ENCODE data around the gene COG6.

DNA sequence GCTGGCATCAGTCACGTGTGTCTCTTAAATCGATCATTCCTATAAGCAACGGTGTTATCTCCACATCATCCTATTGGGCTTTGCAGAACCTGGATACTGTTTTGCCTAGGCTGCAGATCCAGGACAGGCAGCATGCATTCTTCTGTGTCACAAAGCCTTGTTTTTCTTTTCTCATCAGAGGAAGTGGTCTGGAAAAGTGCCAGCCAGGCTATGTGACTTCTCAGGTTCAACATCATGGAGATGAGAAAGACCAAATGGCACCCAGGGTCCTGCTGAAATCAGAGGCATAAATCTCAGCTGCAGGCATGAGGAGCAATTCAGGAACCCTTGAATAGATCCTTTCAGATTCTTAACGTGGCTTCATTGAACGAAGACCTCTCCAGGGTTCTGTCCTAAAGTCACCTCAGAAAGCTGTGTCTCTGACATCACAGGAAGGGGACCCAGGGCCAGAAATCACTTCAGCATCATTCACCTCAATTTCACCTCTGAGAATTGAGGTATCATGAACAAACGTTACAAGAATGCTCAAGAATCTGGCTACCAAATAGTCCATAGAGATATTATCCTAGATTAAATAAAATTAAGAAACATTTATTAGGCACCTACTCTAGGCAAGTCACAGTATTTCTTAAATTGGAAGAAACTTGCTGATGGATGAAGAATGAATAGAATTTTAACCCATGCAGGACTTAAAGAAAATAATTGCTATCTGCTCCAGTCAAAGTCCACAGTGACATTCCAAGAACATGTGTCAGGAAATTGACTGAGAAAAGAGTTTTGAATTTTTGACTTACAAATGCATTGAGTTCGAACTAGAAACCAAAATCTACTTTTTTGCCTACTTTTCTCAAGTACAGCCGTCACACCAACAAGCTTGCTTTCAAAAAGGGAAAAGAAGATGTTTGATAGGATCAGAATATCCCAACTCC lies 124.1 kb downstream of the COG6 start:
- TF ChIP-seq, protein P1, sequence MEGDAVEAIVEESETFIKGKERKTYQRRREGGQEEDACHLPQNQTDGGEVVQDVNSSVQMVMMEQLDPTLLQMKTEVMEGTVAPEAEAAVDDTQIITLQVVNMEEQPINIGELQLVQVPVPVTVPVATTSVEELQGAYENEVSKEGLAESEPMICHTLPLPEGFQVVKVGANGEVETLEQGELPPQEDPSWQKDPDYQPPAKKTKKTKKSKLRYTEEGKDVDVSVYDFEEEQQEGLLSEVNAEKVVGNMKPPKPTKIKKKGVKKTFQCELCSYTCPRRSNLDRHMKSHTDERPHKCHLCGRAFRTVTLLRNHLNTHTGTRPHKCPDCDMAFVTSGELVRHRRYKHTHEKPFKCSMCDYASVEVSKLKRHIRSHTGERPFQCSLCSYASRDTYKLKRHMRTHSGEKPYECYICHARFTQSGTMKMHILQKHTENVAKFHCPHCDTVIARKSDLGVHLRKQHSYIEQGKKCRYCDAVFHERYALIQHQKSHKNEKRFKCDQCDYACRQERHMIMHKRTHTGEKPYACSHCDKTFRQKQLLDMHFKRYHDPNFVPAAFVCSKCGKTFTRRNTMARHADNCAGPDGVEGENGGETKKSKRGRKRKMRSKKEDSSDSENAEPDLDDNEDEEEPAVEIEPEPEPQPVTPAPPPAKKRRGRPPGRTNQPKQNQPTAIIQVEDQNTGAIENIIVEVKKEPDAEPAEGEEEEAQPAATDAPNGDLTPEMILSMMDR (IDR thresholded peaks at IDR 0.05) = no peak
- no peak for TF ChIP-seq POLR2A (IDR thresholded peaks at IDR 0.05)
